Measurements from ENCODE around the gene INPP5F. TPM values are rescaled to one million over a fixed set of nuclear protein-coding genes. Genes with fewer than 3 reads are reported as not detected.
A peak's percentile ranks its signal among the peaks of the same experiment; 100 is the strongest.
"Not testable (repeated sequence)": the region's sequence is repeated elsewhere in the genome, so short reads cannot be mapped to it uniquely, and the experiment has no call there.

Gene INPP5F
- total and polyA plus RNA-seq, 2 experiments from 2014 or later: 8.5 to 10.9 TPM

DNA sequence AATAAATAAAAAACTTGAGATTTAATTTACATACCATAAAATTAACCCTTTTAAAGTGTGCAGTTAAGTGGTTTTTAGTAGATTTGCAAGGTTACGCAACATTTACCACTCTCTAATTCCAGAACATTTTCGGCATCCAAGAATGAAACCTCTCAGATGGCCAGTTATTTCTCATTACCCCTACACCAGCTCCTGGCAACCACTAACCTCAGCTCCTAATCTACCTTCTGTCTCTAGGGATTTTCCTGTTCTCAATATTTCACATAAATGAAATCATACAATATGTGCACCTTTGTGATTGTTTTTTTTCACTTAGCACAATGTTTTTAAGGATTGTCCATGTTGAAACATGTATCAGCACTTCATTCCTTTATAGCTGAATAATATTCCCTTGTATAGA lies 45.1 kb downstream of the INPP5F start:
- Histone ChIP-seq H3K4me2 (ENCODE audit: unreplicated experiment) (peak overlapping the region; percentile 72), H3K36me3 (ENCODE audit: low read depth) (no peaks in the 10 kb centered on the region), H3K4me1 (ENCODE audit: insufficient read depth) (peaks cover 35% of the 10 kb centered on the region), H3K27ac (no peak overlapping the region), H3K79me2 (ENCODE audit: insufficient read depth) (no peaks in the 10 kb centered on the region), H3K9me3 (ENCODE audit: low read depth) (no peaks in the 10 kb centered on the region), H3K9ac (no peak overlapping the region), H3K4me3 (no peak overlapping the region), H3F3A (ENCODE audit: insufficient read depth) (peaks cover 19% of the 10 kb centered on the region), H4K20me1 (ENCODE audit: insufficient read depth) (no peaks in the 10 kb centered on the region), H2AFZ (no peak overlapping the region), H3K9me2 (ENCODE audit: insufficient read depth) (no peaks in the 10 kb centered on the region; the same call in 1 of the 2 replicates), H3K27me3 (replicated peaks; ENCODE audit: insufficient read depth) (no peaks in the 10 kb centered on the region)
- WGBS, 2 experiments (ENCODE audit: low coverage in 1 of 2, low lambda C conversion rate in 2 of 2, missing lambda C conversion rate in 2 of 2): 69 to 90% methylated on average over 2 of the region's 2 CpGs
- TF ChIP-seq EZH2phosphoT487 (IDR thresholded peaks at IDR 0.05; ENCODE audit: insufficient read depth, low read depth) (no peak), EZH2 (IDR thresholded peaks at IDR 0.05; ENCODE audit: insufficient read depth, poor library complexity, severe bottlenecking) (no peak)
- DNase-seq: peak; percentile 29
- in situ Hi-C loops (cut with MboI): no loop called here

DNA sequence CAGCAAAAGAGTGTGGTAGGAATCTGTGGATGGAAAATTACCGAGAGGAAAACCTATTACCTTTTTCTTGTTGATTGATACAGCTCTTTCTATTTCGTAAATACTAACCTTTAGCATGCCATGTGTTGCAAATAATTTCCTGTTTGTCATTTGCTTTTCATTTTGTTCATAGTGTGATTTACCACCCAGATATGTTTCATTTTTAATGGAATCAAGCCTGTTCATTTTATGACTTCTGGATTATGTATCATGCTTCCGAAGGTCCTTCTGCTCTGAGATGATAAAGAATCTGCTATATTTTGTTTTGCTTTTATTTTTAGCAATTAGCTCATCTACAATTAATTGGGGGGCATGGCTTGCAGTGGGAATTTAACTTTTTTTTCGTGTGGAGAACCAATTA lies 46.5 kb downstream of the INPP5F start:
- WGBS, 2 experiments (ENCODE audit: low coverage in 1 of 2, low lambda C conversion rate in 2 of 2, missing lambda C conversion rate in 2 of 2): 40 to 46% methylated on average over 4 of the region's 4 CpGs
- H3K27ac ChIP-seq: no peak overlapping the region
- H4K20me1 ChIP-seq (ENCODE audit: insufficient read depth): no peaks in the 10 kb centered on the region
- H3K79me2 ChIP-seq (ENCODE audit: insufficient read depth): no peaks in the 10 kb centered on the region
- no peaks in the 10 kb centered on the region; the same call in 1 of the 2 replicates for H3K9me2 ChIP-seq (ENCODE audit: insufficient read depth)
- H3F3A ChIP-seq (ENCODE audit: insufficient read depth): peaks cover 19% of the 10 kb centered on the region
- no peak overlapping the region for H3K4me3 ChIP-seq
- H3K4me1 ChIP-seq (ENCODE audit: insufficient read depth): peaks cover 35% of the 10 kb centered on the region
- no peak overlapping the region for H2AFZ ChIP-seq
- H3K9me3 ChIP-seq (ENCODE audit: low read depth): no peaks in the 10 kb centered on the region
- no peaks in the 10 kb centered on the region for H3K27me3 ChIP-seq (replicated peaks; ENCODE audit: insufficient read depth)
- in situ Hi-C loops (cut with MboI): no loop called here
- DNase-seq: no peak
- no peak overlapping the region for H3K4me2 ChIP-seq (ENCODE audit: unreplicated experiment)
- no peak overlapping the region for H3K9ac ChIP-seq
- no peaks in the 10 kb centered on the region for H3K36me3 ChIP-seq (ENCODE audit: low read depth)
- TF ChIP-seq EZH2phosphoT487 (IDR thresholded peaks at IDR 0.05; ENCODE audit: insufficient read depth, low read depth) (no peak), EZH2 (IDR thresholded peaks at IDR 0.05; ENCODE audit: insufficient read depth, poor library complexity, severe bottlenecking) (no peak)

DNA sequence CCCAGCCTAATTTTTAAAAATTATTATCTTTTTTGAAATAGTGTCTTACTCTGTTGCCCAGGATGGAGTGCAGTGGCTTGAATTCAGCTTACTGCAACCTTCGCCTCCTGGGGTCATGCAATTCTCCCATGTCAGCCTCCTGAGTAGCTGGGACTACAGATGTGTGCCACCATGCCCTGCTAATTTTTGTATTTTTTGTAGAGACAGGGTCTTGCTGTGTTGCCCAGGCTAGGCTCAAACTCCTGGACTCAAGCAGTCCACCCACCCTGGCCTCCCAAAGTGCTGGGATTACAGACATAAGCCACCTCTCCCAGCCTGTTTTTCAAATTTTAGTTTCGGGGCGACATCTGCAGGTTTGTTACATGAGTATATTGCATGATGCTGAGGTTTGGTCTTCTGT lies 47.2 kb downstream of the INPP5F start:
- DNase-seq; H3K36me3 ChIP-seq (ENCODE audit: low read depth); H3K9ac ChIP-seq; H2AFZ ChIP-seq; in situ Hi-C loops (cut with MboI); H3K9me2 ChIP-seq (ENCODE audit: insufficient read depth); H3K27ac ChIP-seq; H3K4me3 ChIP-seq; H3K9me3 ChIP-seq (ENCODE audit: low read depth); H3K27me3 ChIP-seq (replicated peaks; ENCODE audit: insufficient read depth); H3K4me2 ChIP-seq (ENCODE audit: unreplicated experiment); H4K20me1 ChIP-seq (ENCODE audit: insufficient read depth); H3K79me2 ChIP-seq (ENCODE audit: insufficient read depth): not testable (repeated sequence)
- WGBS, 2 experiments (ENCODE audit: low coverage in 1 of 2, low lambda C conversion rate in 2 of 2, missing lambda C conversion rate in 2 of 2): 97 to 100% methylated on average over 3 of the region's 3 CpGs
- peaks cover 19% of the 10 kb centered on the region for H3F3A ChIP-seq (ENCODE audit: insufficient read depth)
- H3K4me1 ChIP-seq (ENCODE audit: insufficient read depth): peaks cover 35% of the 10 kb centered on the region

- no peaks in the 10 kb centered on the region for H3K9me2 ChIP-seq (ENCODE audit: insufficient read depth)
- DNase-seq: no peak
- no peak overlapping the region for H2AFZ ChIP-seq
- no peak for TF ChIP-seq EZH2 (IDR thresholded peaks at IDR 0.05; ENCODE audit: insufficient read depth, poor library complexity, severe bottlenecking)
- no peak for TF ChIP-seq EZH2phosphoT487 (IDR thresholded peaks at IDR 0.05; ENCODE audit: insufficient read depth, low read depth)
- WGBS, 2 experiments (ENCODE audit: low coverage in 1 of 2, low lambda C conversion rate in 2 of 2, missing lambda C conversion rate in 2 of 2): 96 to 100% methylated on average over 1 of the region's 1 CpG
- H3K27ac ChIP-seq: no peak overlapping the region
- H3K79me2 ChIP-seq (ENCODE audit: insufficient read depth): no peaks in the 10 kb centered on the region
- no peaks in the 10 kb centered on the region for H3K27me3 ChIP-seq (replicated peaks; ENCODE audit: insufficient read depth)
- peaks cover 10% of the 10 kb centered on the region for H3F3A ChIP-seq (ENCODE audit: insufficient read depth)
- no peak overlapping the region for H3K4me2 ChIP-seq (ENCODE audit: unreplicated experiment)
- no peak overlapping the region for H3K9ac ChIP-seq
- H3K9me3 ChIP-seq (ENCODE audit: low read depth): no peaks in the 10 kb centered on the region
- H4K20me1 ChIP-seq (ENCODE audit: insufficient read depth): no peaks in the 10 kb centered on the region
- no peak overlapping the region for H3K4me3 ChIP-seq
- no peaks in the 10 kb centered on the region for H3K36me3 ChIP-seq (ENCODE audit: low read depth)
- in situ Hi-C loops (cut with MboI): no loop called here
- H3K4me1 ChIP-seq (ENCODE audit: insufficient read depth): peaks cover 14% of the 10 kb centered on the region
Measured at GRCh38 chr10:119775529-119775928, 49.7 kb downstream of the INPP5F start.

DNA sequence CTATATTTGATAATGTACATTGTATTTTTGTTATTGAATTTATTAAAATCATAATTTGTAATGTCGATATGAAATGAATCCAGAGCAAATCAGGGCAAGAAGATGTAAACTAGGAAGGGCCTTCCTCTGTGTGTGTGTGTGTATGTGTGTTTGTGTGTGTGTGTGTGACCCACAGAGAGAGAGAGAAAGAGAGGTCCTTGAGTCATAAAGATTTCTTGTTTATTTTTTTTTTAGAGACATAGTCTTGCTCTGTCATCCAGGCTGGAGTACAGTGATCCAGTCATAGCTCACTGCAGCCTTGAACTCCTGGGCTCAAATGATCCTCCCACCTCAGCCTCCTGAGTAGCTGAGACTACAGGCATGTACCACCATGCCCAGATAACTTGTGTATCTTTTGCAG lies 50.7 kb downstream of the INPP5F start:
- TF ChIP-seq EZH2 (IDR thresholded peaks at IDR 0.05; ENCODE audit: insufficient read depth, poor library complexity, severe bottlenecking) (no peak), EZH2phosphoT487 (IDR thresholded peaks at IDR 0.05; ENCODE audit: insufficient read depth, low read depth) (no peak)
- H2AFZ ChIP-seq: no peak overlapping the region
- DNase-seq: peak; percentile 28
- 95 to 100% methylated on average over 1 of the region's 1 CpG for WGBS, 2 experiments (ENCODE audit: low coverage in 1 of 2, low lambda C conversion rate in 2 of 2, missing lambda C conversion rate in 2 of 2)
- no peaks in the 10 kb centered on the region for H3K9me3 ChIP-seq (ENCODE audit: low read depth)
- no peaks in the 10 kb centered on the region for H3K27me3 ChIP-seq (replicated peaks; ENCODE audit: insufficient read depth)
- H3K4me1 ChIP-seq (ENCODE audit: insufficient read depth): peaks cover 4% of the 10 kb centered on the region; the same call in 1 of the 2 replicates
- H3K9ac ChIP-seq: no peak overlapping the region
- H3K9me2 ChIP-seq (ENCODE audit: insufficient read depth): no peaks in the 10 kb centered on the region
- H3F3A ChIP-seq (ENCODE audit: insufficient read depth): peaks cover under 1% of the 10 kb centered on the region
- in situ Hi-C loops (cut with MboI): no loop called here
- no peak overlapping the region for H3K4me3 ChIP-seq
- H3K36me3 ChIP-seq (ENCODE audit: low read depth): no peaks in the 10 kb centered on the region
- H3K79me2 ChIP-seq (ENCODE audit: insufficient read depth): no peaks in the 10 kb centered on the region
- H3K4me2 ChIP-seq (ENCODE audit: unreplicated experiment): no peak overlapping the region
- no peak overlapping the region for H3K27ac ChIP-seq
- no peaks in the 10 kb centered on the region for H4K20me1 ChIP-seq (ENCODE audit: insufficient read depth)
